ENCODE results near the gene ZNF526.
A peak's percentile ranks its signal among the peaks of the same experiment; 100 is the strongest.
"Not testable (repeated sequence)": the region's sequence is repeated elsewhere in the genome, so short reads cannot be mapped to it uniquely, and the experiment has no call there.

ZNF526 gene

GRCh38 chr19:42261763-42262162 lies 41.7 kb downstream of the ZNF526 start:
- Histone ChIP-seq H3K4me1 (ENCODE audit: insufficient read depth, low read length, poor library complexity, severe bottlenecking) (no peaks in the 10 kb centered on the region), H3K9me2 (replicated peaks; ENCODE audit: low read depth, low read length) (no peaks in the 10 kb centered on the region), H4K20me1 (ENCODE audit: insufficient read depth, low read length, poor library complexity, severe bottlenecking) (no peaks in the 10 kb centered on the region), H3K9ac (ENCODE audit: low read depth, low read length, poor library complexity, severe bottlenecking) (no peak overlapping the region), H3K4me2 (ENCODE audit: low read depth, low read length, poor library complexity, severe bottlenecking) (no peak overlapping the region), H3K27me3 (ENCODE audit: insufficient read depth, low read length, poor library complexity, severe bottlenecking) (no peaks in the 10 kb centered on the region), H3K79me2 (ENCODE audit: insufficient read depth, low read length) (no peaks in the 10 kb centered on the region), H3K36me3 (ENCODE audit: insufficient read depth, low read length) (no peaks in the 10 kb centered on the region), H3K9me3 (ENCODE audit: insufficient read depth, low read depth, low read length) (no peaks in the 10 kb centered on the region), H3F3A (ENCODE audit: low read depth) (no peaks in the 10 kb centered on the region), H2AFZ (ENCODE audit: low read length) (no peak overlapping the region), H3K4me3 (ENCODE audit: low read length, poor library complexity, severe bottlenecking) (no peak overlapping the region)
- TF ChIP-seq CTCF (conservative IDR thresholded peaks at IDR 0.05; ENCODE audit: low read length) (no peak), EZH2phosphoT487 (IDR thresholded peaks at IDR 0.05; ENCODE audit: borderline replicate concordance) (no peak)

GRCh38 chr19:42266105-42266504 lies 46.0 kb downstream of the ZNF526 start:
- not testable (repeated sequence) for H3K36me3 ChIP-seq (ENCODE audit: insufficient read depth, low read length); H3F3A ChIP-seq (ENCODE audit: low read depth); H3K27me3 ChIP-seq (ENCODE audit: insufficient read depth, low read length, poor library complexity, severe bottlenecking); H3K9ac ChIP-seq (ENCODE audit: low read depth, low read length, poor library complexity, severe bottlenecking); H4K20me1 ChIP-seq (ENCODE audit: insufficient read depth, low read length, poor library complexity, severe bottlenecking); H3K4me3 ChIP-seq (ENCODE audit: low read length, poor library complexity, severe bottlenecking); H3K9me3 ChIP-seq (ENCODE audit: insufficient read depth, low read depth, low read length); H2AFZ ChIP-seq (ENCODE audit: low read length); H3K9me2 ChIP-seq (replicated peaks; ENCODE audit: low read depth, low read length); H3K4me2 ChIP-seq (ENCODE audit: low read depth, low read length, poor library complexity, severe bottlenecking)
- Histone ChIP-seq H3K79me2 (ENCODE audit: insufficient read depth, low read length) (peaks cover 17% of the 10 kb centered on the region), H3K4me1 (ENCODE audit: insufficient read depth, low read length, poor library complexity, severe bottlenecking) (peaks cover 13% of the 10 kb centered on the region)

GRCh38 chr19:42266928-42267603 lies 47.0 kb downstream of the ZNF526 start:
- H3K9me2 ChIP-seq (replicated peaks; ENCODE audit: low read depth, low read length); H3F3A ChIP-seq (ENCODE audit: low read depth); H4K20me1 ChIP-seq (ENCODE audit: insufficient read depth, low read length, poor library complexity, severe bottlenecking); H3K27me3 ChIP-seq (ENCODE audit: insufficient read depth, low read length, poor library complexity, severe bottlenecking); H3K36me3 ChIP-seq (ENCODE audit: insufficient read depth, low read length); H3K9me3 ChIP-seq (ENCODE audit: insufficient read depth, low read depth, low read length): not testable (repeated sequence)
- peak overlapping the region; percentile 96 for H2AFZ ChIP-seq (ENCODE audit: low read length)
- H3K4me3 ChIP-seq (ENCODE audit: low read length, poor library complexity, severe bottlenecking) = peak overlapping the region; percentile 83
- H3K4me2 ChIP-seq (ENCODE audit: low read depth, low read length, poor library complexity, severe bottlenecking) = peak overlapping the region; percentile 80
- peak overlapping the region; percentile 89 for H3K9ac ChIP-seq (ENCODE audit: low read depth, low read length, poor library complexity, severe bottlenecking)
- peaks cover 26% of the 10 kb centered on the region for H3K79me2 ChIP-seq (ENCODE audit: insufficient read depth, low read length)
- H3K4me1 ChIP-seq (ENCODE audit: insufficient read depth, low read length, poor library complexity, severe bottlenecking) = peaks cover 21% of the 10 kb centered on the region

GRCh38 chr19:42267644-42268141 lies 47.6 kb downstream of the ZNF526 start:
- TF ChIP-seq EZH2phosphoT487 (IDR thresholded peaks at IDR 0.05; ENCODE audit: borderline replicate concordance) = no peak
- TF ChIP-seq CTCF (conservative IDR thresholded peaks at IDR 0.05; ENCODE audit: low read length) = no peak

More at GRCh38 chr19:42267644-42268141, 47.6 kb downstream of the ZNF526 start:
- Histone ChIP-seq H2AFZ (ENCODE audit: low read length) (peak overlapping the region; percentile 96), H3K9me3 (ENCODE audit: insufficient read depth, low read depth, low read length) (no peaks in the 10 kb centered on the region), H3K4me2 (ENCODE audit: low read depth, low read length, poor library complexity, severe bottlenecking) (peak overlapping the region; percentile 80), H3K9me2 (replicated peaks; ENCODE audit: low read depth, low read length) (no peaks in the 10 kb centered on the region), H3K79me2 (ENCODE audit: insufficient read depth, low read length) (peaks cover 32% of the 10 kb centered on the region), H4K20me1 (ENCODE audit: insufficient read depth, low read length, poor library complexity, severe bottlenecking) (no peaks in the 10 kb centered on the region), H3K27me3 (ENCODE audit: insufficient read depth, low read length, poor library complexity, severe bottlenecking) (no peaks in the 10 kb centered on the region), H3K4me3 (ENCODE audit: low read length, poor library complexity, severe bottlenecking) (peak overlapping the region; percentile 83), H3K4me1 (ENCODE audit: insufficient read depth, low read length, poor library complexity, severe bottlenecking) (peaks cover 21% of the 10 kb centered on the region), H3K36me3 (ENCODE audit: insufficient read depth, low read length) (no peaks in the 10 kb centered on the region), H3K9ac (ENCODE audit: low read depth, low read length, poor library complexity, severe bottlenecking) (peak overlapping the region; percentile 89), H3F3A (ENCODE audit: low read depth) (no peaks in the 10 kb centered on the region)

Measured in Loucy (cell line).